ENCODE results near the gene SLC39A1. TPM values are rescaled to one million over a fixed set of nuclear protein-coding genes. Genes with fewer than 3 reads are reported as not detected.

Gene SLC39A1
- total RNA-seq, 1 experiment from 2014 or later, result 124 TPM

- DNase-seq (ENCODE audit: unreplicated experiment), result no peak
These were observed 5.1 kb upstream of the SLC39A1 start for GRCh38 chr1:153968408-153968807.

DNA sequence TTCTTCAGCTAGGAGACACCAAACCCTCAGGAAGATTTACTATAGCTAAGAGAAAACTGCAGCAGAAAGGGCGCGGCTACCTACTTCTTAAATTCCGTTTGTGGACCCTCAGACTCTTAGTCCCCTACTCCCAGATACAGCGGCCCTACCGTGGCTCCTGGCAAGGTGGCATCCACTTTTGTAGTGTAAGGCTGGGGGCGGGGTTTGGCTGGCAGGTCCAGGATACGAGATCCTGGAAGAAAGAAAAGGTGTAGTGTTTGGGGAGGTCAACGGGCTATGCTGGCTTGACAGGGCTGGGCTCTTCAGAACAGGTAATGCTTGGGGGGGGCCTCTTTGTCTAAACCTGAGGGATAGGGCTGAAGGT, 4.6 kb upstream of the SLC39A1 start:
- intact Hi-C loops (cut with micrococcal nuclease), result loop anchor here (1.0 to 2.0 kb wide), 2 partner anchors 18 to 45 kb away; partner anchors contain the start of genes GATAD2B and RAB13
- DNase-seq (ENCODE audit: unreplicated experiment), result no peak
- no peaks in the 10 kb centered on the region for H3K27me3 Mint-ChIP-seq (ENCODE audit: insufficient read depth, unreplicated experiment)
- no peak for TF ChIP-seq CTCF (IDR thresholded peaks at IDR 0.05; ENCODE audit: unreplicated experiment)
- H3K27ac Mint-ChIP-seq (ENCODE audit: low read depth, unreplicated experiment), result peak overlapping the region; percentile 94
- H3K9me3 Mint-ChIP-seq (ENCODE audit: unreplicated experiment), result no peaks in the 10 kb centered on the region
- POLR2A ChIA-PET, result interaction anchor here (0.6 to 16.6 kb wide), 40 partner anchors 9 to 1162 kb away, joined by 3 to 647 read pairs (median 4); partner anchors contain the start of genes CRTC2, DENND4B, GATAD2B and INTS3
- H3K36me3 Mint-ChIP-seq (ENCODE audit: insufficient read depth, unreplicated experiment), result peaks cover 24% of the 10 kb centered on the region
- CTCF ChIA-PET, result interaction anchor here (0.6 to 5.2 kb wide), 15 partner anchors 9 to 1083 kb away, joined by 3 to 45 read pairs (median 5); partner anchors contain the start of genes ADAM15, GATAD2B, JTB and RAB13
- peak overlapping the region; percentile 95 for H3K4me3 Mint-ChIP-seq (ENCODE audit: unreplicated experiment)
- no TSS peak for BruUV-seq (replicated peaks)
- H3K4me1 Mint-ChIP-seq (ENCODE audit: insufficient read depth, unreplicated experiment), result peaks cover 40% of the 10 kb centered on the region

More at GRCh38 chr1:153968408-153968807, 5.1 kb upstream of the SLC39A1 start:
- Mint-ChIP-seq H3K4me3 (ENCODE audit: unreplicated experiment) (peak overlapping the region; percentile 95), H3K9me3 (ENCODE audit: unreplicated experiment) (no peaks in the 10 kb centered on the region), H3K4me1 (ENCODE audit: insufficient read depth, unreplicated experiment) (peaks cover 37% of the 10 kb centered on the region), H3K27me3 (ENCODE audit: insufficient read depth, unreplicated experiment) (no peaks in the 10 kb centered on the region), H3K27ac (ENCODE audit: low read depth, unreplicated experiment) (peak overlapping the region; percentile 94), H3K36me3 (ENCODE audit: insufficient read depth, unreplicated experiment) (peaks cover 28% of the 10 kb centered on the region)
- BruUV-seq (replicated peaks), result no TSS peak
- no peak for TF ChIP-seq CTCF (IDR thresholded peaks at IDR 0.05; ENCODE audit: unreplicated experiment)
- intact Hi-C loops (cut with micrococcal nuclease), result no loop called here
- ChIA-PET POLR2A (interaction anchor here (0.6 to 16.6 kb wide), 18 partner anchors 9 to 1161 kb away, joined by 3 to 647 read pairs (median 10); partner anchors contain the start of genes CRTC2, DENND4B, GATAD2B and JTB), CTCF (interaction anchor here (0.5 to 5.2 kb wide), 13 partner anchors 9 to 457 kb away, joined by 3 to 45 read pairs (median 5); partner anchors contain the start of genes GATAD2B, JTB and RAB13)

DNA sequence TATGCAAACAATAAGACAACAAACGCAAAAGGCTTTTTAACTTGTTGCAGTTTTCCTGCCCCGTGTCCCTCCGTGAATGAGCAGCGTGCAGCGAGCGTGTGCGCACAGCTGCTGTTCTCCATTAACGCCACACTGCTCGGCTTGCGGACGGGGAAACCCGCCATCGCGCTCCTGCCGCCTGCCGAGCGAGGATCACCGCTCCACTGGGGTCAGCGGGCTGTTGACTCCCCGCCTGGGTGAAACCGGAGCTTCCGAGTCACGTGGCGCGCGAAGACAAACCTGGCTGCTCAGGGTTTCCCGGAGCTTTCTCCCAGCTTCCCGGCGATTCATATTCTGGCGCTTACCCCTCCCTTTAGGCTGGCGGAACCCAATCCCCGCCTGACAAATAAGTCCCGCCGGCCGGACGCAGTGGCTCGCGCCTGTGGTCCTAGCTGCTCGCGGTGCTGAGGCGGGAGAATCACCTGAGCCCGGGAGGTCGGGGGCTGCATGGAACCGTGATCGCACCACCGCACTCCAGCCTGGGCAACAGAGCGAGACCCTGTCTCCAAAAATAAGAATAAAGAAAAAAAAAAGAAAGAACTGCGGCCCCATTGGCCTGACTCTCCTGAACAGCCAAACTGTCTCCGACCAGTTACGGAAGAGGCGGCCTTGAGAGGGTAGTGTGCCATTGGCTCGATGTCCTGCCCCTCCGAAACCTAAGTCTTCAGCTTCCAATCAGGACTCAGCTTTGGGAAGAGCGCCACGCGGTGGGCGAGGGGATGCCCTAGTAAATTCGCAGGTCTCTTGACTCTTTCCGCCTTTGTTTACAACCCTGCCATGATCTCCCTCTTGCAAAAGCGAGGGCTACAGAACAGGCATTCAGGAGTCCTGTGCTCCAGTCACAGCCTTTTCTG, 4.0 kb upstream of the SLC39A1 start, which contains the start of gene CREB3L4:
TSS of gene CREB3L4 (plus strand) at position 796 of the 893 bp plus-strand sequence. CDS start 624 bp downstream, outside the sequence.
- no TSS peak for BruUV-seq (replicated peaks)
- no peaks in the 10 kb centered on the region for H3K9me3 Mint-ChIP-seq (ENCODE audit: unreplicated experiment)
- H3K36me3 Mint-ChIP-seq (ENCODE audit: insufficient read depth, unreplicated experiment), result peaks cover 22% of the 10 kb centered on the region
- H3K4me3 Mint-ChIP-seq (ENCODE audit: unreplicated experiment), result peak within 1 kb of the TSS; percentile 95
- DNase-seq (ENCODE audit: unreplicated experiment), result peak; percentile 100
- TF ChIP-seq CTCF (IDR thresholded peaks at IDR 0.05; ENCODE audit: unreplicated experiment), result peak; percentile 32
- no peaks in the 10 kb centered on the region for H3K27me3 Mint-ChIP-seq (ENCODE audit: insufficient read depth, unreplicated experiment)
- ChIA-PET POLR2A (interaction anchor here (0.5 to 16.6 kb wide), 49 partner anchors 10 to 1219 kb away, joined by 3 to 647 read pairs (median 4); partner anchors contain the start of genes CRTC2, DENND4B, GATAD2B and INTS3), CTCF (interaction anchor here (0.6 to 5.2 kb wide), 20 partner anchors 9 to 1084 kb away, joined by 3 to 45 read pairs (median 4); partner anchors contain the start of genes ADAM15, CRTC2, GATAD2B and JTB)
- H3K27ac Mint-ChIP-seq (ENCODE audit: low read depth, unreplicated experiment), result peak within 1 kb of the TSS; percentile 94
- peaks cover 40% of the 10 kb centered on the region for H3K4me1 Mint-ChIP-seq (ENCODE audit: insufficient read depth, unreplicated experiment)
- intact Hi-C loops (cut with micrococcal nuclease), result loop anchor here (1.0 to 2.0 kb wide), 2 partner anchors 19 to 45 kb away; partner anchors contain the start of genes GATAD2B and RAB13
